Keratinocyte (primary cell): ENCODE data around the gene POLR3G.

Source experiments
- CTCF ChIP-seq, 3 experiments: IDR thresholded peaks in 1 of 3; conservative IDR thresholded peaks in 1 of 3; optimal IDR thresholded peaks in 1 of 3; 2 replicates in 2 of 3; 3 replicates in 1 of 3; pipeline versions ENCODE3 to v1.5.1; 2011; ENCODE audit warnings: low read length in 3 of 3, mild to moderate bottlenecking in 3 of 3, moderate library complexity in 2 of 3, control low read depth in 1 of 3, inconsistent platforms in 1 of 3; ENCODE audit not compliant: insufficient read depth in 2 of 3; ENCODE audit errors: extremely low read depth in 1 of 3
- EZH2 ChIP-seq: IDR thresholded peaks from one replicate; pipeline ENCODE4 v1.6.1; 2012; ENCODE audit warnings: inconsistent platforms, mild to moderate bottlenecking, low read length, moderate library complexity

DNA sequence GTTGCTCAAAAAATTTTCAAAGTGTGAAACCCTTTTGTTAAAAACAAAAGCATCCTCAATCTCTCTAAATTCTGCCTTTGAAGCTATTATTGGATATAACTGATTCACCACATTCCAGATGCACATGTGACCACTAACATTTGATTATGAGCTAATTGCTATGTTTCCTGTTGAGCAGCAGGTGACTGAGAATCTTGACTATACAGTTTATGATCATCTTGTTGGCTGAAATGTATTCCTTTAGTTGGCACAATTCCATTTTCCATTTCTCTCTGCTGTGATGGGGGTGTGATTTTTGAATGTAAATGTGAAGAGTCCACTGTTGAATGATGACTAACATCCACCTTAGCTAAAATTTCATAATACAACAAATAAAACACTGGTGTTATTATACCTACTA, 44.0 kb downstream of the POLR3G start:
- TF ChIP-seq CTCF (optimal IDR thresholded peaks at IDR 0.05 in 1 of 3, IDR thresholded peaks at IDR 0.05 in 1 of 3, conservative IDR thresholded peaks at IDR 0.05 in 1 of 3; ENCODE audit: extremely low read depth in 1 of 3, insufficient read depth in 2 of 3, low read length in 3 of 3), result no peak
- no peak for TF ChIP-seq EZH2
